HT1080 (cell line): ENCODE results near the gene ABCA13. TPM values are rescaled to one million over a fixed set of nuclear protein-coding genes. Genes with fewer than 3 reads are reported as not detected.

ENCODE experiments used
- DNase-seq: peaks from one replicate; pipeline ENCODE4 v3.0.0-alpha.2; 2015; ENCODE audit warnings: low read depth
- total RNA-seq: library from RNA; depleted of rRNA; stranded (reverse); fragments of >200 nt; shearing (Covaris generic); gene quantifications from 2 replicates; pipeline ENCODE4 v1.2.3, GENCODE V29; 2014

The ABCA13 gene
- total RNA-seq, 1 experiment from 2014 or later: 1.7 TPM

DNA sequence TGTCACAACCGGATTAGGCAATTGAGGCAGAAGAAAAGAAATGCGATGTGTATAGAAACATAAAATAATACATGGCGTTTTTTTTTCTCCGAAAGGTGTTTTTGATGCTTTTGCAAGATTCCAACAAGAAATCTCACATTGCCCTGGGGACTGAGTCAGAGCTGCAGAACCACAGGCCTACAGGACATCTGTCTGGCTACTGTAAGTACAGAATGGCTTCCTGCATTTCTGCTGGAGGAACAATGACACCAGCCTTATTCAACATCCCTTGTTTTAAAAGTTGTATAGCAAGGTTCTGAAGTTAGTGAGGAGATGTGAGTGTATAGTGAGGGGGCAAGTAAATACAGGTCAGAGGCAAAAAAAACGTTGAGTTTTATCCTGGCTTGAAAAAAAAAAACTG, 256.4 kb downstream of the ABCA13 start:
- DNase-seq: peak; percentile 52

DNA sequence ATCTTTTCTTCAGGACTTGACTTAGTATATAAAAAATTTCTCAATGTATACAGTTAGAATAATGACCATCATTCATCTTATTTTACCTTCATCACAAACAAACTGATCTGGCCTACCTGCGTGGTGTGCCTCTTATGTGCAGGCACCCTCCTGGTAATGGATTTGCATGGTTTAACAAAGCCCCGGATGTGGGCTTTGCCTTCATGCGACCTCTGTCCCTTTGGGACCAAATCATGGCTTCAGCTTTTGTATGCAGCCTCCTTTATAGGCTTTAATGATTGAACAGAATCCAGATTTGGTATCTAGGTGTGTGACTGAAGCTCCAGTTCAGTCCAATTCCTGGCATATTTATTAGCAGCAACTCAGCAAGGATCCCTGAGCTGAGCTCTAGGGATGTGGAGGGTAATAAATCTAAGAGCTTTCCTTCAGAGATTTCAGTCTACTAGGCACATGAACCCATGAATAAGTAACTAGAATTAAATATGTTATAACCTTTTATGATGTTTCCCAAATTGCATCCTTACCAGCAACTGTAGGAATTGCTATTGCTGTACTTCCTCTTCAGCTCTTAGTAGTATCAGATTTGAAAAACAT, 256.9 kb downstream of the ABCA13 start:
- no peak for DNase-seq

DNA sequence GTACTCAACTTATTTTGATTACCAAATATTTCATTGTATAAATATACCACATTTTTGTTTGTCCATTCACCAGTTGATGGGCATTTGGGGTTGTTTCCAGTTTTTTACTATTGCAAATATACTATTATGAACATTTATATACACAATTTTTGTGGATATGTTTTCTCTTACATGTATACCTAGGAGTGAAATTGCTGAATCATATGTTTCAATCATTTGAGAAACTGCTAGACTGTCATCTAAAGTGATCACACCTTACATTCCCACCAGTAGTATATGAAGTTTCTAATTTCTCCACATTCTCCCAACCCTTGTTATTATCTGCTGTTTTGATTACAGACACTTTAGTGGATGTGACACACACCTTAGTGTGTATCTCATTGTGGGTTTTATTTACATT, 257.9 kb downstream of the ABCA13 start:
- DNase-seq: no peak

DNA sequence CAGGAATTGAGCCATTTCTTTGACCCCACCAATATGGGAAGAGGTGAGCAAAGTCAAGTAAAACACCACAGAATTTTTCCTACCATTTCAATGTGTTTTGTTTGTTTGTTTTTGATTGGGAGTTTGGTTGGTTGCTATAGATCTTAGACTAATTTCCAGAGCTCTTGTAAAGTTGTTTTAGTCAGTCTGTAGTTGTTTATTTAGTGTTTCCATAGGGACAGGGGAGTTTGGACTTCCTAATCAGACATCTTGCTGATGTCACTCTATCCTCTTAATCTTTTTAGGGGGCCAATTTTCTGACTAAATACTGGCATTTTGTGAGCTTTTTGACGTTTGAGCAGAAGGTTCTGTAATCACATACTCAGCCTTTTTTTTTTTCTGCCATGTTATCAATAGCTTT, 266.9 kb downstream of the ABCA13 start:
- no peak for DNase-seq

DNA sequence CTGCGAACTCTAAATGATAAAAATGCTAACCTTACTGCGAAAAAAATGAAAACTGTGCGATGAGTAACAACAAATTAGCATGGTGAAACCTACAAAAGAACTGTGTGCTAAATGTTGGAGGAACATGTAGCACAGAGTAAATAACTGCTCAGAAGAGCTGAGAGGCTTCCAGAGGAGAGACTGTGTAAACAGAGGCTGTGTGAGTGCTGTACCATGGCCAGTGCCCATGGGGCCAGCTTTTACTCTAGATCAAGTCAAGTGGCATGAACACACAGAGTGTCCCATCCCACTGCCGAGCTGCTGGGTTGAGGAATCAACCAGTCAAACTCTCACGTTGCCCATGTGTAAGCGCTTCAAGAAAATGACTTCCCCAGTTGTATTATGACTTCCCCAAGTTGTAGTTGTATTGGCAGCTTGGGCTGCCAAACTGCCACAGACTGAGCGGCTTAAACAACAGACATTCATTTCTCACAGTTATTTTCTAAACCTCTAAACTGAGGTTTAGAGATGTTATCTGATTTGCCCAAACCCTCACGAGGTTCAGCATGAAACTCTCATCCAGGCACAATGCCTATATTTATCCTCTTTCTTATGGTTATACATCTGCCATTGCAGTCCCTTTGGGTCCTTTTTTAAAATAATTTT, 270.7 kb downstream of the ABCA13 start:
- DNase-seq: no peak

DNA sequence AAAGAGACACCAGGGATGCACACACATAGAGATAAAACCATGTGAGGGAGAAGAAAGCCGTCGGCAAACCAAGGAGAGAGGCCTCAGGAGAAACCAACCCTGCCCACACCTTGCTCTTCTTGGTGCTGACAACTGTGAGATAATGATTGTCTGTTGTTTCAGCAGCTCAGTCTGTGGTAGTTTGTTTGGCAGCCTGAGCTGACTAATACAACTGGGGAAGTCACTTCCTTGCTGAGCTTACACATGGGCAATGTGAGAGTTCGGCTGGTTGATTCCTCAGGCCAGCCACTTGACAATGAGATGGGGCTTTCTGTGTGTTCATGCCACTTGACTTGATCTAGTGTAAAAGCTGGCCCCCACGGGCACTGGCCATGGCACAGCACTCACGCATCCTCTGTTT, 271.8 kb downstream of the ABCA13 start:
- DNase-seq: peak; percentile 56

DNA sequence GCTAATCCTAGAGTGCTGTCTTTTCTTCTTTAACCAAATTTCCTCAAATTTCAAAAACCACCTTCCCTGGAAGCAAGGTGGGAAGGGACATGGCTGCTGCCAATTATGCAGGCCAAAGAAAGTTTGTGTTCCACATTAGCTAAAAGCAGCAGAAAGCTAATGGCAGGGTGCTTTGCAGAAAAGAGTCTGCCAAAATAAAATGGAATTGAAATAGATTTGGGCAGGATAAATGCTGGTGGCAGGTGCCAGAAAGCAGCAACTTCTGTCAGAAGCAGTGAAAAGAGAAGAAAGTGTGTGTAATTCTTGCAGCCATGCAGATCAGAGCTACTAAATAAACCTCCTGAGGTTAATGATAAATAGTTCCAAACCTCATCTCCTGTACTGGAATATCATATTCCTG, 275.5 kb downstream of the ABCA13 start:
- DNase-seq: no peak

DNA sequence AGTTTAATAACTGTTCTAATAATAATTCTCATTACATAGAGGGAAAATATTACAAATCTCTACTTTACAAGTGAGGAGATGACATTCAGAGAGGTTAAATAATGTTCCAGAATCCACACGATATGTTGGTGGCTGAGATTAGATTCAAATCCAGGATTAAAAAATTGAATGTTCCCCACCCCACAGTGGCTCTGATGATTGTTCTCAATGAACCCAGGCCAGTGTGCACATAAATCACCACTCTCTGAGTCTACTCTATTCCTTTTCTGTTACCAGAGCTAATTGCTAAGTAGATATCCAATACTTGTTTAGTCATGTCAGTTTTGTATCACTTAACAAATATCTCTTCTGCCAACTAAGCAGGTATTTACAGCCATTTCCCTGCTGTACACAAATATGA, 281.0 kb downstream of the ABCA13 start:
- DNase-seq: no peak

DNA sequence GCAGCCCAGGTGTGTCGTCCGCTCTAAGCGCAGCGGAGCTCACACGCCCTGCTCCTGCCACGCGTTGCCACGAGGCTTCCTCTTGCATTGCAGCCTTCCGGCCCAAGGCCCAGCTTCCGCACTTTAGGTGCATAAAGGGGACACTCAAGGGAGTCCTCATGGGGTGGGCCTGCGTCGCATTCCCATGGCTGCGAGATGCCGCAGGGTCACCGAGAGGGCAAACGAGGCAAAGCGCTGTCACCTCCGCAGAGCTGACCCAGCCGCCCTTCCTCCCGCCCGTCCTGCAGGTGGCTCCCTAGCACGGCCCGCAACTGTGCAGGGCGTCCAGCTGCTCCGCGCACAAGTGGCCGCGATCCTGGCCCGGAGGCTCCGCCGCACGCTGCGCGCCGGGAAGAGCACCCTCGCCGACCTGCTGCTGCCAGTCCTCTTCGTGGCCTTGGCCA, 283.5 kb downstream of the ABCA13 start:
- no peak for DNase-seq

DNA sequence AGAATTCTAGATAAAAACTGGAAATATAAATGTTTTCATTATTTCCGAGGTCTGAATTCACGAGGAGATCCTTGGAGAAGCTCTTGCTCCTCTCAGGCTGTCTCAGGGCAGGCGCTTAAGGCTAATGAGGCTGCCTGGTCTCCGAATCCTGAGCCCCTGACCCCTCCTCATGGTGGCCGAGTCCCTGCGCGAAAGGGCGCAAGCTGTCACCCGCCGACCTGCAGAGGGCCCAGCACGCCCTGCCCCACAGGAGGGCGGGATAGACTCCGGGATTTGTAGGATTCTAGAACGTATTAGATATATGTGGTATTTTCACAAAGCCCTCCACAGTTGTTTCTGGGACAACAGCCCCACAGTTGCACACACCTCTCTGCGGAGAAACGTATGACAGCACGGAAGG, 284.1 kb downstream of the ABCA13 start:
- no peak for DNase-seq

DNA sequence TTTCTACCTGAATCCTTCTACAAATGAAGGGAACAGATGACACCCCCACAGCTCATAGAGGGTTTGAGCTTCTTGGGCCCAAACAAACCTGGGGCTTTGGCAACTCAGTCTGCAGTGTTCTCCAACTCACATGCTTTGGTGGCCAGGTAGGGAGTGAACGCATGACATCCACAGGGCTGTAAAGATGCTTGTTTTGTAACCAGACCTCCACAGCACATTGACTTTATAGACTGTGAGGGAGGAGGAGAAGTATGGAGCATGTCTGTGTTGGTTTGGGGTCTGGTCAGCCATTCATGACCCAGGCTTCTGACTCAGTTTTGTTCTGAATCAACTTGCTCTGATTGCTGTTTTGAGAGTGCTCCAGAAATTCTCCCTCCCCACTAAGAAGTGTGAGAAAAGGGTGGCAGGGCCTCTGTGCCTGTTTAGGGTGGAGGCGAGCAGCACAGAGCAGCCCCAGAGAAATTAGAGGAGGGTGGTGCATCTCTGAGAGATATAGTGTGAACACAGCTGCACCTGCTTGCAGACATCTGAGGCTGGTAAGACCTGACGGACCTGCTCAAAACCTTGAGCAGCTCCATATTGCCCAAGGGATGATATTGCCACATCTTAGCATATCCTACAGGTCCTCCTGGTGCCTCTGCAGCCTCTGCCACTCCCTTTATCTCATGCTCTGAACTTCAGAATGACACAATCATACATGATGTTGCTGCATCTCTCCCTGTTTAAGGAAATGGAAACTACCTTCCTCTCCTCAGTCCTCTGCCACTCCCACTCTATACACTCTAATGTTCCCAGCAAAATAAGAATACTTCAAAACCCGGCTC, 287.7 kb downstream of the ABCA13 start:
- DNase-seq: no peak

DNA sequence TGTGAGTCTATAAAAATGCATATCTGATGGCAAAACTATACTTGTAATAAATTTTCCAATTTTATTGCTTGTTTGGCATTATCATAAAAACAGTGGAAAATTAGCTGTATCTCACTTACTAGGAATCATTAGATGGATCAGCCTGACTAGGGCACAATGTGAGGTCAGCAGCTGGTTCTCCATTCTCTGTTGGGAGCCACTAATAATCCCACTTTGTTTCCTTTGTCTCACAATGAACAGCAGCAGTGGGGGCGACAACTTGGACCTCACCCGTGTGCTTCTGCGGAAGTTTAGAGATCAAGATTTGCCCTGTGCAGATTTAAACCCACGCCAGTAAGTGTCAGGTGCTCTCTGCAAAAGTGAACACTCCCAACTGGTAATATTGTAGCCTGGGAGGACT, 295.5 kb downstream of the ABCA13 start:
- no peak for DNase-seq

DNA sequence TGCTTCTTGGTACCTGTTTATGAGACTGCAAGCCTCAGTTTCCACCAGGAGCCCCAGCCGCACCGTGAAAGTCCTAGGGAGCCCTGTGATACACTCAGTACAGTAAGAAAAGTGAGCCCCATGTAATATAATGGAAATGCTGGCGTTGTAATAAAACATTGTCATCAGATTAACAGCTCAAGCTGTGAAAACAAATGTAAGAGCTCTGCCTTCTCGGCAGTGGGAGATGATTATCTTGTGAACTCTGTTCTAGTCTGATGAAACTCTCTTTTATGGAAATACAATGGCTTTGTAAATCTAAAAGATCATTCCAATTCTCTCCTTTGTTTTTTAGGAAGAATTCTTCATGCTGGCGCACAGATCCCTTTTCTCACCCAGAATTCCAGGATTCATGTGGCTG, 299.9 kb downstream of the ABCA13 start:
- DNase-seq: no peak

DNA sequence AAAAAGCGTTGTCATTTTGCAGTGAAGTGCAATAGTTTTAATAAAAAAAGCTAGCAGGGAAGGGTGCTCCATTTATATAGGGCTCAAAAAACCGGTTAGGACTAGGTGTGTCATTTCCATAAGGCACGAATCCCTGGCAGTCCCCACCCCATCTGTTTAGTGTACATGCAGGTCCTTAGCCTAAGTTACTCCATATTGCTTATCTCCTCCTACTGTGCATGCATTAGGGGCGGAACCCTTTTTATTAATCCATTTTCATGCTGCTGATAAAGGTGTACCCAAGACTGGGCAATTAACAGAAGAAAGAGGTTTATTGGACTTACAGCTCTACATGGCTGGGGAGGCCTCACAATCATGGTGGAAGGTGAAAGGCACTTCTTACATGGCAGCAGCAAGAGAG, 301.4 kb downstream of the ABCA13 start:
- no peak for DNase-seq

DNA sequence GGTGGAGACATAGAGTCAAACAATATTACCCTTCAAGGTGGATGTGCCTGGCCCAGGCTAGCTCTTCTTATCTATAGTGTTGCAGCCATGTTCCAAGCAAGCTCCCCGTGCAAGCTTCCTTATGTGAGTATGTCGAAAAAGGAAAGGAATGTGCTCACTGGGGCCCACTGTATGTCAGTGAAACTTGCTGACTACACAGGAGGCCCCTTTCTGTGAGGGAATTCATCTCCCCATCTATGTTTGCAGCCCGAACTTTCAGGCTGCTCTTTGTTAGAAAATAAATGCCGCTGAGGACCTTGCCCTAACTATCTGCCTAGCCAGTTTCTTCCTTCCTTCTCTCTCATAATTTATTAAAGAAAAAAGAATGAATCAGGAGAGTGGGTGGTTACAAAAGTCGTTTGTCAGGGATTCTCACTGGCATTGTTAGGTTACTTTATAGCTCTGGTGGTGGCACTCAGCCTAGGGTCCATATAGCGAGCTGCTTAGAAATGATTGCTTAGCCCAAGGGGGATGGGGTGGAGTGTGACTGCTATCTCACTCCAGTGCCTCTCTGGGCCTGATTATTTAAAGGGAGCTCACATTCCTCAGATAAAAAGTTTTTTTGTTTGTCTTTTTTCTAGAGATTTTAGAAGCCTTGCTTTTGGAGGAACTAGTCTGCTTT, 302.1 kb downstream of the ABCA13 start:
- no peak for DNase-seq

DNA sequence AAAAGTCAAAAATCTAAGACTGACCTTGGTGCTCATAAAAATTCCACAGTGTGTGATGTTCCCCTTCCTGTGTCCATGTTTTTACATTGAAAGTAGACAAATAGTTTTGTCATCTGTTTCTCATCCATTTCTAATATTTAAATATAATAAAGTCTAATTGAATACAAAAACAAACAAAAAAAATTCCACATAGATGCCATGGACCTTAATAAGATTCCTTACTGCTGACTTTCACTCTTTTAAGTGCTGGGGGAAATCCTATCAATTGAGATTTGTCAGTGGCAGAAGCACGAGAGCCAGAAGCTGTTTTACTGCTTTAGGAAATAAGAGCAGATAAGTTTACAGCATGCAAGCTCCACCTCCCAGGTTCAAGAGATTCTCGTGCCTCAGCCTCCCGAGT, 310.0 kb downstream of the ABCA13 start:
- DNase-seq: no peak

DNA sequence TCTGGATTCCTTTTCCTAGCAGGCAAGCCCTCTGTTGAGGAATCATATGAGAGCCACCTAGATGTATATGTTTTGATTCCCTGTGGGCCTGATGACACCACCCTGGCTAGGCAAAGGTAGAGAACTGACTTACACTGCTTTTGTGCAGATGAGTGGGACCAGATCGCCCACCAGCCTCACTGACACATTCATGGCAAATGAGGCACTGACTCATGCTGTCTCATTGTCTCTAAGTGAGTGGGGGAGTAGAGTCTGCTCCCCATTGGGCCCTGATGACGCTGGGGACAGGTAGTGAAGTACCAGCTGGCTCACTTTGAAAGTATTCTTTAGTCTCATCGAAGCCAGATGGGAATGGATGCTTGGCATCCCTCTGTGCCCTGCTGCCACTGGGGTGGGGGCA, 326.3 kb downstream of the ABCA13 start:
- peak; percentile 24 for DNase-seq

DNA sequence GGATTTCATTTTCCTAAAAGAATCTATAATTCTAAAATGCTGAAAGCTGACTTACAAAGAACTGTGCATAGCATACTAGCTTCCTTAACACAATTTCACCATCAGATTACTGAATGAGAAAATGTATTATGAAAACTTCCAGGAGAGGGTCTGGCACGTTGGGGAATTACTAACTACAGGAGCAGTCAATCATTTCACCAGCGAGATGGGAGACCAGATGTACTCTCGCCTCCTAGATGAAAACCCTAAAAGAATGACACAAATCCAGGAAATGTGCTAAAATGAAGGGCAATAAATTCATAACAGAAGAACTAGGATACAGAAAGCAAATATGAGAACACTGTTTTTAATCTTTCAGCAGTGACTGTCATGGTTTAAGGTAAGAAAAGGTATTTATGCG, 330.8 kb downstream of the ABCA13 start:
- no peak for DNase-seq

DNA sequence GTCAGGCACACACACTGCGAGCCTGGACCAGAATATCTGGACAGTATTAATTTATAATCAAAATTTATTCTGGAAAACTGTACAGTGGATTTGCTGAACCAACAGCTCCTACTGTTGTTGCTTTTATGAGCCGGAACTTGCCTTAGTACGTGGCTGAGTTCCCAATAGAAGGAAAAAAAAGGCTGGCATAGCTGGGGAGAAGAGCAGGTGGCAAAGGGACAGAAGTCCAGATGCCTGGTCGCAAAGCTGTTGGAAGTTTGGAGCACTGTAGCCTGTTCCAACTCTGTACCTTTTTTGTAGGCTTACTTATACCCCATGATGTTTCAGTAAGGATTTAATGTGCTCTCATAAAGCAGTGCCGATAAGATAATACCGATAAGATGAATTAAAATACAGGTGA, 333.8 kb downstream of the ABCA13 start:
- no peak for DNase-seq

DNA sequence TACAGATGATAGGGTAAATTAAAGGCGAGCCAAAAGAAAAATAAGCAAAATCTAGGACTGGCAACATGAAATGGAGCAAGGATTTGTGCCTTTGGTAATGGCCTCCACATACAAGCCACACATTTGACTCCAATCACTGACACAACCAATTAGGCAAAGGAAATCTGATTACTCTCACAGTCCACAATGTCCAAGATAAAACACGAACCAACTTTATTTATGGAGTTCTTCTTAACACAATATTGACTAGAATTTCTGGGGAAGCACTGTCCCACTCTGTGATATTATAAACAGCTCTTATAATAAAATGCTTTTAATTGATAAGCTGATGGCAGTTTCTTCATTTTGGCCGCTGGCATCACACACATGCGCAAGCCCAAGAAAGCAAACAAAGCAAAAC, 334.2 kb downstream of the ABCA13 start:
- DNase-seq: no peak

DNA sequence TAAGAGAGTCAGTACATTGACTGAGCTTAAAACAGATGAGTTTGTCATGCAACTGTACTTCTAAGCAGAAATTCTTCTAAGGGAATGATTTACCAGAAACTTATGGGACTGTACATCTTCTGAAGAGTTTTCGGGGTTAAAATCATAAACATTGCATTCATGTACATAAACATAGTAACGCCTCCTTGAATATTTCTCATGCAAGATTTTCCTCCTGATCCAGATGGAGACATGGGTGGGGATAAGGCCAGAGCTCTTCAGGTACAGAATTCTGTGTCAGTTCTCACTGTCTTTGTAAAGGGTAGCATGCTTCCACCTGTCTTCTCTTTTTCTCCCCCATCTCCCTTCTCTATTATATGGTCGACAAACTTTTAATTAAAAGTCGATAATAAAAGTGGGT, 335.3 kb downstream of the ABCA13 start:
- DNase-seq: no peak

DNA sequence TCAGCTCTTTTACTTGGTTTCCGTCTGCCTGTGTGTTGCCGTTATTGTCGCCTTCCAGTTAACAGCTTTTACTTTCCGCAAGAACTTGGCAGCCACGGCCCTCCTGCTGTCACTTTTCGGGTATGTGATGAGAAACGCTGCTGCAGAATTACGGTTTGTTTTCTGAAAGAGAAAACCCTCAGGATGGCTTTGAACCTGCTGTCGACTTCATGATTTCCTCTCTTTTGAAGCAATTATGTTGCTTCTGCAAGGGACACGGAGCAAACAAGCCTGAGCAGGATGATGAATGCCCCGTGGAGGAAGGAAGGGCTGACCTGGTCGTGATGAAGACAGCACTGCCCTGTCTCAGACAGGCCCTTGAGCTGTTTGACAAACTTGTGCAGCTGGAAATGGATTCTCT, 339.8 kb downstream of the ABCA13 start:
- no peak for DNase-seq
